ENCODE results near the gene GRK4.
"Not testable (repeated sequence)": the region's sequence is repeated elsewhere in the genome, so short reads cannot be mapped to it uniquely, and the experiment has no call there.

Gene GRK4

GRCh38 chr4:2965262-2965661 is 1.9 kb downstream of the GRK4 start:
- H3K27me3 ChIP-seq (ENCODE audit: insufficient read depth, low read length) = no peaks in the 10 kb centered on the region
- H3K4me3 ChIP-seq (ENCODE audit: low read length) = no peak overlapping the region
- no peak overlapping the region for H2AFZ ChIP-seq (ENCODE audit: low read depth, low read length)
- H3K36me3 ChIP-seq (ENCODE audit: insufficient read depth, low read length) = no peaks in the 10 kb centered on the region
- no peaks in the 10 kb centered on the region for H3K9me3 ChIP-seq (ENCODE audit: low read length)
- H3K4me1 ChIP-seq (ENCODE audit: insufficient read depth, low read length) = peaks cover 25% of the 10 kb centered on the region

DNA sequence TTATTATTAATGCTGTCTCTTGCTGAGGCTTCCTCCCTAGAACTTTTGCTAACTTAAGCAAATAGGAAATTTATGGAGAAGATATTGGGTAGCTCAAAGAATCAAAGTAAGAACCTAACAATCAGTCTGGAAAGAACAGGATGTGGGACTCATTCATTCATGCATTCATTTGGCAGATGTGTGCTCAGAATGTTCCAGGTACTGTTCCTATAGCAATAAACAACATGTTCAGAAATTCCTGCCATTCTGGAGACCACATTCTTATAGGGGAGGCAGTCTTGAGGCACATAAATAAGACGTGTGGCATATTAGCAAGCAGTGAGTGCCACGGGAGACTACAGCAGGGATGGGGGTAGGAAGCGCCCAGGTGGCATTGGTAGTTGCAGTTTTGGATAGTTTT is 5.0 kb downstream of the GRK4 start:
- Histone ChIP-seq H3K27me3 (ENCODE audit: insufficient read depth, low read length) (no peaks in the 10 kb centered on the region), H3K36me3 (ENCODE audit: insufficient read depth, low read length) (no peaks in the 10 kb centered on the region), H2AFZ (ENCODE audit: low read depth, low read length) (no peak overlapping the region)

GRCh38 chr4:2971275-2971674 is 7.9 kb downstream of the GRK4 start:
- Histone ChIP-seq H3K4me3 (ENCODE audit: low read length) (no peak overlapping the region), H3K36me3 (ENCODE audit: insufficient read depth, low read length) (no peaks in the 10 kb centered on the region), H3K4me1 (ENCODE audit: insufficient read depth, low read length) (no peaks in the 10 kb centered on the region), H3K27me3 (ENCODE audit: insufficient read depth, low read length) (no peaks in the 10 kb centered on the region), H2AFZ (ENCODE audit: low read depth, low read length) (no peak overlapping the region), H3K9me3 (ENCODE audit: low read length) (no peaks in the 10 kb centered on the region)

More for the DNA sequence above, 5.0 kb downstream of the GRK4 start:
- Histone ChIP-seq H3K4me1 (ENCODE audit: insufficient read depth, low read length) (peaks cover 12% of the 10 kb centered on the region), H3K4me3 (ENCODE audit: low read length) (no peak overlapping the region), H3K9me3 (ENCODE audit: low read length) (no peaks in the 10 kb centered on the region)

DNA sequence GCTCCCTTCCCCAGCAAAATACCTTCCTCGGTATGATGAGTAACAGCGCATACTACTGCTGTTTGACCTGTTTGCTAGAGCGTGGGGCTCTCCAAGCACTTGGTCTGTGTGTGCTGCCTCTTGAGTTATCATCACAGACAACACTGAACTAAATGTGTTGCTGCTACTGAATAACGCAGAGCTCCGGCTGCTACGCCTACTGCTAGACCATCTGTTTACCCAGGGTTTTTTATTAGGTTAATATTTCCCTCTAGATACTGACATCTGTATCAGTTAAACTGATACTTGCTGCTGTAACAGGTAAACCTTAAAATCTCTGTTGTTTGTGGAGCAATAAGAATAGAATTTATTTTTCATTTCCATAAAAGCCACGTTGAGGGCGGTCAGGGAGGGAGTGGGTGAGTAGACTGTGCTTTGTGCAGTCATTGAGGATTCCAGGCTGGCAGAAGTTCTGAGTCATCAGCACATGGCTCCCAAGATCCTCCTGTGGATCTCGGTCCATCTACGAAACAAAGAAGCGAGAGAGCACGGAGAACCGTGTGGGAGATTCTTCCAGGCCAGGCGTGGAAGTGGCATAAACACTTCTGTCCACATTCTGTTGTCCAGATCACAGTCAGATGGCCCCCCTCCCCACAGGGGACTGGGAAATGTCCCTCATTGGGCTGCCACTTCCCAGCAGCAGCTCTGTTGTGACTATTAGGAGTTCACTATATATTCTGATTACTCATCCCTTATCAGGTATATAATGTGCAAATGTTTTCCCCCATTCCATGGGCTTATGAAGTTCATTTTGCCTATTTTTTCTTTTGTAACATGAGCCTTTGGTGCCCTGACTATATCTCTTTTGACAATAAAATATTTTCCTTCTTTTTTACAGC is 14.1 kb downstream of the GRK4 start:
- H3K36me3 ChIP-seq (ENCODE audit: insufficient read depth, low read length) = no peaks in the 10 kb centered on the region
- no peaks in the 10 kb centered on the region for H3K27me3 ChIP-seq (ENCODE audit: insufficient read depth, low read length)
- H3K9me3 ChIP-seq (ENCODE audit: low read length) = peaks cover 18% of the 10 kb centered on the region
- H3K4me3 ChIP-seq (ENCODE audit: low read length) = no peak overlapping the region
- H2AFZ ChIP-seq (ENCODE audit: low read depth, low read length) = no peak overlapping the region
- no peaks in the 10 kb centered on the region for H3K4me1 ChIP-seq (ENCODE audit: insufficient read depth, low read length)

- H3K4me1 ChIP-seq (ENCODE audit: insufficient read depth, low read length) = no peaks in the 10 kb centered on the region
- no peak overlapping the region for H2AFZ ChIP-seq (ENCODE audit: low read depth, low read length)
- H3K4me3 ChIP-seq (ENCODE audit: low read length) = no peak overlapping the region
Observed at GRCh38 chr4:2981256-2981819, 18.0 kb downstream of the GRK4 start.

GRCh38 chr4:2982012-2982411 is 18.6 kb downstream of the GRK4 start:
- no peaks in the 10 kb centered on the region for H3K4me1 ChIP-seq (ENCODE audit: insufficient read depth, low read length)
- H3K27me3 ChIP-seq (ENCODE audit: insufficient read depth, low read length) = no peaks in the 10 kb centered on the region
- no peak overlapping the region for H3K4me3 ChIP-seq (ENCODE audit: low read length)
- H2AFZ ChIP-seq (ENCODE audit: low read depth, low read length) = no peak overlapping the region
- H3K36me3 ChIP-seq (ENCODE audit: insufficient read depth, low read length) = no peaks in the 10 kb centered on the region
- peaks cover 18% of the 10 kb centered on the region for H3K9me3 ChIP-seq (ENCODE audit: low read length)

More at GRCh38 chr4:2981256-2981819, 18.0 kb downstream of the GRK4 start:
- peaks cover 18% of the 10 kb centered on the region for H3K9me3 ChIP-seq (ENCODE audit: low read length)
- H3K36me3 ChIP-seq (ENCODE audit: insufficient read depth, low read length) = no peaks in the 10 kb centered on the region
- H3K27me3 ChIP-seq (ENCODE audit: insufficient read depth, low read length) = no peaks in the 10 kb centered on the region

GRCh38 chr4:2983715-2984114 is 20.3 kb downstream of the GRK4 start:
- not testable (repeated sequence) for H3K4me3 ChIP-seq (ENCODE audit: low read length); H3K36me3 ChIP-seq (ENCODE audit: insufficient read depth, low read length); H3K4me1 ChIP-seq (ENCODE audit: insufficient read depth, low read length); H2AFZ ChIP-seq (ENCODE audit: low read depth, low read length); H3K27me3 ChIP-seq (ENCODE audit: insufficient read depth, low read length)
- peaks cover 18% of the 10 kb centered on the region for H3K9me3 ChIP-seq (ENCODE audit: low read length)

- Histone ChIP-seq H3K27me3 (ENCODE audit: insufficient read depth, low read length) (no peaks in the 10 kb centered on the region), H3K36me3 (ENCODE audit: insufficient read depth, low read length) (no peaks in the 10 kb centered on the region), H3K4me1 (ENCODE audit: insufficient read depth, low read length) (no peaks in the 10 kb centered on the region), H3K4me3 (ENCODE audit: low read length) (no peak overlapping the region), H3K9me3 (ENCODE audit: low read length) (no peaks in the 10 kb centered on the region), H2AFZ (ENCODE audit: low read depth, low read length) (no peak overlapping the region)
Observed at GRCh38 chr4:2991243-2991642, 27.9 kb downstream of the GRK4 start.

DNA sequence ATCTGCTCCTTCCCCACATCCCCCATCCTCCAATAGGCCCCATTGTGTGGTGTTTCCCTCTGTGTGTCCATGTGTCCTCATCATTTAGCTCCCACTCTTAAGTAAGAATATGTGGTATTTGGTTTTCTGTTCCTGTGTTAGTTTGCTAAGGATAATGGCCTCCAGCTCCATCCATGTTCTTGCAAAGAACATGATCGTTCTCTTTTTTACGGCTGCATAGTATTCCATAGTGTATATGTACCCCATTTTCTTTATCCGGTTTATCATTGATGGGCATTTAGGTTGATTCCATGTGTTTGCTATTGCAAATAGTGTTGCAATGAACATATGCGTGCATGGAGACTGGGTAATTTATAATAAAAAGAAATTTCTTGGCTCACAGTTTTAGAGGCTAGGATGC is 31.5 kb downstream of the GRK4 start:
- Histone ChIP-seq H3K9me3 (ENCODE audit: low read length) (no peaks in the 10 kb centered on the region), H3K4me1 (ENCODE audit: insufficient read depth, low read length) (no peaks in the 10 kb centered on the region), H3K27me3 (ENCODE audit: insufficient read depth, low read length) (no peaks in the 10 kb centered on the region), H3K36me3 (ENCODE audit: insufficient read depth, low read length) (no peaks in the 10 kb centered on the region), H3K4me3 (ENCODE audit: low read length) (no peak overlapping the region), H2AFZ (ENCODE audit: low read depth, low read length) (no peak overlapping the region)

- no peak overlapping the region for H2AFZ ChIP-seq (ENCODE audit: low read depth, low read length)
- no peaks in the 10 kb centered on the region for H3K27me3 ChIP-seq (ENCODE audit: insufficient read depth, low read length)
- H3K4me1 ChIP-seq (ENCODE audit: insufficient read depth, low read length) = no peaks in the 10 kb centered on the region
- no peak overlapping the region for H3K4me3 ChIP-seq (ENCODE audit: low read length)
- no peaks in the 10 kb centered on the region for H3K36me3 ChIP-seq (ENCODE audit: insufficient read depth, low read length)
- H3K9me3 ChIP-seq (ENCODE audit: low read length) = no peaks in the 10 kb centered on the region
Observed at GRCh38 chr4:2995546-2996265, 32.3 kb downstream of the GRK4 start.

GRCh38 chr4:2996415-2996814 is 33.0 kb downstream of the GRK4 start:
- no peaks in the 10 kb centered on the region for H3K36me3 ChIP-seq (ENCODE audit: insufficient read depth, low read length)
- H3K9me3 ChIP-seq (ENCODE audit: low read length) = no peaks in the 10 kb centered on the region
- no peaks in the 10 kb centered on the region for H3K27me3 ChIP-seq (ENCODE audit: insufficient read depth, low read length)
- H3K4me1 ChIP-seq (ENCODE audit: insufficient read depth, low read length) = no peaks in the 10 kb centered on the region
- H3K4me3 ChIP-seq (ENCODE audit: low read length) = no peak overlapping the region
- H2AFZ ChIP-seq (ENCODE audit: low read depth, low read length) = no peak overlapping the region

DNA sequence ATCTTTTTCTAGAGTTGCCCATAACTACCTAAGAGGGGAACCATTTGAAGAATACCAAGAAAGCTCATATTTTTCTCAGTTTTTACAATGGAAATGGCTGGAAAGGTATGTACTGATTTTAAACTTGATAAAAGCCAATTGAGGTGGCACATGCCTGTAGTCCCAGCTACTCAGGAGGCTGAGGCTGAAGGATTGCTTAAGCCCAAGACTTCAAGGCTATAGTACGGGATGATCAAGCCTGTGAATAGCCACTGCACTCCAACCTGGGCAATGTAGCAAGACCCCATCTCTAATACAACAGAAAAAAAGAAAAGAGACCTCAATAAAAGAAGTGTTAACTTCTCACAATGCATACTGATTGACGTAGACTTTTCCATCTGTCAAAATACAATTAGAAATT is 44.4 kb downstream of the GRK4 start:
- H3K27me3 ChIP-seq (ENCODE audit: insufficient read depth, low read length) = no peaks in the 10 kb centered on the region
- no peaks in the 10 kb centered on the region for H3K4me1 ChIP-seq (ENCODE audit: insufficient read depth, low read length)

DNA sequence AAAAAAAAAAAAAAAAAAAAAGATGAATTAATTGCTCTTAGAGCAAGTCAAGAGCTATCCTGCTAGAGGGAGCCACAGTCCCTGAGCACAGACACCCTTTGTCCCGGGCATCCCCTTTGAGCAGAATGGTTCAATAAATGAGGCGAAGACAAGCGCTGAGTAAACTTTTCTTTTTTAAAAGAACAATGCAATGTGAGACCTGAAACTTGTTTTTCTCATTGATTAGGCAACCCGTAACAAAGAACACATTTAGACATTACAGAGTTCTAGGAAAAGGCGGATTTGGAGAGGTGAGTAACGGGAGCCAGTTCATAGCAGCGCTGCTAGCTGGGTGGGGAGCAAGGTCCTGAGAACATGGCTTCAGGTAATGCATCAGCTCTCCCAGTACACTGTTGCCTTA is 46.1 kb downstream of the GRK4 start:
- H2AFZ ChIP-seq (ENCODE audit: low read depth, low read length) = no peak overlapping the region
- H3K36me3 ChIP-seq (ENCODE audit: insufficient read depth, low read length) = no peaks in the 10 kb centered on the region
- no peaks in the 10 kb centered on the region for H3K9me3 ChIP-seq (ENCODE audit: low read length)
- no peaks in the 10 kb centered on the region for H3K27me3 ChIP-seq (ENCODE audit: insufficient read depth, low read length)
- H3K4me1 ChIP-seq (ENCODE audit: insufficient read depth, low read length) = peaks cover 7% of the 10 kb centered on the region
- H3K4me3 ChIP-seq (ENCODE audit: low read length) = no peak overlapping the region

More for the DNA sequence above, 44.4 kb downstream of the GRK4 start:
- H3K9me3 ChIP-seq (ENCODE audit: low read length) = no peaks in the 10 kb centered on the region
- no peak overlapping the region for H2AFZ ChIP-seq (ENCODE audit: low read depth, low read length)
- H3K36me3 ChIP-seq (ENCODE audit: insufficient read depth, low read length) = no peaks in the 10 kb centered on the region
- no peak overlapping the region for H3K4me3 ChIP-seq (ENCODE audit: low read length)
